Keratinocyte (primary cell): ENCODE results near the gene SLC35B4.

Experiments
- CTCF ChIP-seq, 3 experiments: IDR thresholded peaks in 1 of 3; conservative IDR thresholded peaks in 1 of 3; optimal IDR thresholded peaks in 1 of 3; 2 replicates in 2 of 3; 3 replicates in 1 of 3; pipeline versions ENCODE3 to v1.5.1; 2011; ENCODE audit warnings: low read length in 3 of 3, mild to moderate bottlenecking in 3 of 3, moderate library complexity in 2 of 3, control low read depth in 1 of 3, inconsistent platforms in 1 of 3; ENCODE audit not compliant: insufficient read depth in 2 of 3; ENCODE audit errors: extremely low read depth in 1 of 3
- EZH2 ChIP-seq: IDR thresholded peaks from one replicate; pipeline ENCODE4 v1.6.1; 2012; ENCODE audit warnings: inconsistent platforms, mild to moderate bottlenecking, low read length, moderate library complexity

GRCh38 chr7:134353411-134353810 is 36.7 kb upstream of the SLC35B4 start:
- TF ChIP-seq CTCF (optimal IDR thresholded peaks at IDR 0.05 in 1 of 3, IDR thresholded peaks at IDR 0.05 in 1 of 3, conservative IDR thresholded peaks at IDR 0.05 in 1 of 3; ENCODE audit: extremely low read depth in 1 of 3, insufficient read depth in 2 of 3, low read length in 3 of 3) (no peak), EZH2 (no peak)
